Transverse colon (tissue), 4 donors: ENCODE data around the gene FBXO33.

ENCODE experiments used
- POLR2A ChIP-seq: fragments of 450-650 bp; IDR thresholded peaks from one replicate; pipeline ENCODE4 v1.6.1; 2016; ENCODE audit warnings: antibody characterized with exemption, mild to moderate bottlenecking, moderate library complexity
- POLR2AphosphoS5 ChIP-seq, 3 donors: sonication (generic); formaldehyde crosslinking; IDR thresholded peaks; one replicate each; pipeline ENCODE4 v1.6.1; 2016; ENCODE audit warnings: antibody characterized with exemption in 3 of 3
- TF ChIP-seq, protein P1 (sequence below), 5 experiments: fragments of 200-600 bp in 3 of 5; fragments of 450-650 bp in 2 of 5; sonication (generic) in 3 of 5; IDR thresholded peaks; 1 replicate in 2 of 5; 2 replicates in 3 of 5; pipeline ENCODE4 v1.5.1; 2016 to 2017; ENCODE audit warnings: antibody characterized with exemption in 5 of 5, inconsistent platforms in 3 of 5, mild to moderate bottlenecking in 2 of 5, moderate library complexity in 1 of 5

DNA sequence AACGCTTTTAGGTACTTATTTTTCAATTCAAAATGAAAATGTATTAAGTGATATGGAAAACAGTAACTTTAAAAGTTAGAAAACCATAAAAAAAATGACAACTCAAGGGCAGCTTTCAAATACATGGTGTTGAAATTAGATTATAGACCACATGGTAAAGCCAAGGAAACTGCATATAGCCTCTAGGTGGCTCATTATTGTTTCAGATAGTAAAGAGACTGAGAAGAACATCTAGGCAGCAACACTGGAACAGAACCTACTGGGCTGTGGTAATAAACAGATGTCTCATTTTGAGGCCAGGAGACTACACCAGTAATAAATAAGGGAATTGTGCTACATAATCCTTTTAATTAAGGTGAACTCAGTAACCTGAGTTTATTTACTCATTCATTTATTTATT, 13.0 kb downstream of the FBXO33 start:
- TF ChIP-seq POLR2AphosphoS5 (IDR thresholded peaks at IDR 0.05): no peak
- TF ChIP-seq, protein P1, sequence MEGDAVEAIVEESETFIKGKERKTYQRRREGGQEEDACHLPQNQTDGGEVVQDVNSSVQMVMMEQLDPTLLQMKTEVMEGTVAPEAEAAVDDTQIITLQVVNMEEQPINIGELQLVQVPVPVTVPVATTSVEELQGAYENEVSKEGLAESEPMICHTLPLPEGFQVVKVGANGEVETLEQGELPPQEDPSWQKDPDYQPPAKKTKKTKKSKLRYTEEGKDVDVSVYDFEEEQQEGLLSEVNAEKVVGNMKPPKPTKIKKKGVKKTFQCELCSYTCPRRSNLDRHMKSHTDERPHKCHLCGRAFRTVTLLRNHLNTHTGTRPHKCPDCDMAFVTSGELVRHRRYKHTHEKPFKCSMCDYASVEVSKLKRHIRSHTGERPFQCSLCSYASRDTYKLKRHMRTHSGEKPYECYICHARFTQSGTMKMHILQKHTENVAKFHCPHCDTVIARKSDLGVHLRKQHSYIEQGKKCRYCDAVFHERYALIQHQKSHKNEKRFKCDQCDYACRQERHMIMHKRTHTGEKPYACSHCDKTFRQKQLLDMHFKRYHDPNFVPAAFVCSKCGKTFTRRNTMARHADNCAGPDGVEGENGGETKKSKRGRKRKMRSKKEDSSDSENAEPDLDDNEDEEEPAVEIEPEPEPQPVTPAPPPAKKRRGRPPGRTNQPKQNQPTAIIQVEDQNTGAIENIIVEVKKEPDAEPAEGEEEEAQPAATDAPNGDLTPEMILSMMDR (IDR thresholded peaks at IDR 0.05): no peak
- TF ChIP-seq POLR2A: no peak
